HuH-7 (cell line): ENCODE results near the gene LGALS7B.
"Not testable (repeated sequence)": the region's sequence is repeated elsewhere in the genome, so short reads cannot be mapped to it uniquely, and the experiment has no call there.

Source experiments
- DNase-seq: peaks from one replicate; pipeline ENCODE4 v3.0.0; 2011; ENCODE audit warnings: low spot score

The LGALS7B gene

GRCh38 chr19:38796154-38796553 is 7.2 kb downstream of the LGALS7B start:
- DNase-seq: no peak

- not testable (repeated sequence) for DNase-seq
Observed at GRCh38 chr19:38797781-38798180, 8.8 kb downstream of the LGALS7B start.

- no peak for DNase-seq
Observed at GRCh38 chr19:38799104-38799503, 10.1 kb downstream of the LGALS7B start.

DNA sequence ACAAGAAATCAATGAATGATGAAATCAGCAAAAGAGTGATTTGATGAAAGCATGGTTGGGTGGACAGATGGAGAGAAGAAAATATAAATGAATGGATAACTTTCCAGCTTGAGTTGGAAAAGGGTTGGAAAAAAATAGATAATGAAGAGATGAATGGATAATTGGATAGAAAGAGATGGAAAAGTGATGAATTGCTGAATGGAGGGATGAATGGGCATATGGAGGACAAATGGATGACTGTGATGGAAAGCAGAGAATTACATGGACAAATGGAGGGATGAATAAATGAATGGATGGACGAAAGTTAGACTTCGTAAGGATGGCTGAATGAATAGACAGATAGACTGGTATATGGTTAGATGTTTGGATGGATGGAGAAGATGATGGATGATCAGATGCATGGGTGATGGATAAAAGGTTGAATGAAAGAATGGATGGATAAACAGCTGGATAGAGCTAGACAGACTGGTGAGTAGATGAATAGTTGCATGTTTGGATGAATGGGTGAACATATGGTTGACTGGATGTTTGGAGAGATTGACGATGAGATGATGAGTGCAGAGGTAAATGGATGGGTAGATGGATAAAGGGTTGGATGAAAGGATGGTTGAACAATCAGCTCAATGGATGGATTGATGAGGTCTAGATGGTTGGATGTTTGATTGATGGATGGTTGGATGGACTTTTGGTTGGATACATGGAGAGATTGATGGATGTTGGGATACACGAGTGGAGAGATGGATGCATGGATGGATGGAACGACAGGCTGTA is 11.8 kb downstream of the LGALS7B start:
- no peak for DNase-seq

DNA sequence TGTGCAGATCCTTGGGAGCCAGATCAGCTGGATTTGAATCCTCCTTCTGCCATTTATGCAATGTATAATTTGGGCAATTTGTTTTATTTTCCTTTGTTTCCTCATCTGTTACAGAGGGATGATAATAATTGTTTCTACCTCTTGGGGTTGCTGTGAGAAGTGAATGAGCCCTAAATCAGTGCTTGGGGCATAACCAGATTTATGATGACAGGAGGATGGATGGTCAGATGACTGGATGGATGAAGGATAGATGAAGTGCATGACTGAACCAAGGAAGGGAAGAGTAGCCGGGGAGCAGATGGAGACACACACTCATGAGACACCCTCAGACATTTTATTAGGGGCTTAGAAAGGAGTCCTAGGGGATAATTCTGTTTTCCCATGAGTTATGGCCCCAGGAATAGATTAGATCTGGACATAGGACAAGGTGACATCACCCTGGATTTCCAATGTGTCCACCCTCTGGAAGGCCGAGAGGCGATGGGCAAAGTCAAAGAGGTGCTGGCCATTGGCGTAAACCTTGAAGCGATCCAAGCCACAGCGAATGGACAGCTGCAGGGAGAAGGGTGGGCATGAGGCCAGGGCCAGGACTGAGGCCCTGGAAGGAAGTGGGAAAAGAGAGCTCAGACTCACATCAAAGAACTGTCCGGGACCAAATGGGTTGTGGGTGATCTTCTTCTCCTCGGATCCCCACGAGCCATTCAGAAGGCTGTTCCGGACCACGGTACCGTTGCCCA is 12.5 kb downstream of the LGALS7B start:
- no peak for DNase-seq

GRCh38 chr19:38803543-38803942 is 14.5 kb downstream of the LGALS7B start:
- no peak for DNase-seq

DNA sequence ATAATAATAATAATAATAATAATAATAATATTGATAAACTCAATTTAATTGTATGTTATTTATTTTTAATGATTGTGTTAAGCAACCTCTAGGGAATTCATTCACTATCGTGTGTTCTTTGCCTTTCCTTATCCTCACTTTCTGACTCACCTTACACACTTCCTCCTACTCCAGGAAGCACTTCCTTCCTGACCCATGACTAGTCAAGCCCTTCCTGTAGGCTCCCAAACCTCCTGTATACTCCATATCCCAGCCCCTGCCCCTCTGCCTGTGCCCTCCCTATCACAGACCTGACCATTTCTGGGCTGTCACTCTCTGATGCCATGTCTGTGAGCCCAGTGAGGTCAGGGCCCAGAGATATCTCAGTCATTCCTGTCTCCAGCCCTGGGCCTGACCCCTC is 16.2 kb downstream of the LGALS7B start:
- no peak for DNase-seq

- DNase-seq: peak; percentile 15
Observed at GRCh38 chr19:38806371-38806770, 17.4 kb downstream of the LGALS7B start.

DNA sequence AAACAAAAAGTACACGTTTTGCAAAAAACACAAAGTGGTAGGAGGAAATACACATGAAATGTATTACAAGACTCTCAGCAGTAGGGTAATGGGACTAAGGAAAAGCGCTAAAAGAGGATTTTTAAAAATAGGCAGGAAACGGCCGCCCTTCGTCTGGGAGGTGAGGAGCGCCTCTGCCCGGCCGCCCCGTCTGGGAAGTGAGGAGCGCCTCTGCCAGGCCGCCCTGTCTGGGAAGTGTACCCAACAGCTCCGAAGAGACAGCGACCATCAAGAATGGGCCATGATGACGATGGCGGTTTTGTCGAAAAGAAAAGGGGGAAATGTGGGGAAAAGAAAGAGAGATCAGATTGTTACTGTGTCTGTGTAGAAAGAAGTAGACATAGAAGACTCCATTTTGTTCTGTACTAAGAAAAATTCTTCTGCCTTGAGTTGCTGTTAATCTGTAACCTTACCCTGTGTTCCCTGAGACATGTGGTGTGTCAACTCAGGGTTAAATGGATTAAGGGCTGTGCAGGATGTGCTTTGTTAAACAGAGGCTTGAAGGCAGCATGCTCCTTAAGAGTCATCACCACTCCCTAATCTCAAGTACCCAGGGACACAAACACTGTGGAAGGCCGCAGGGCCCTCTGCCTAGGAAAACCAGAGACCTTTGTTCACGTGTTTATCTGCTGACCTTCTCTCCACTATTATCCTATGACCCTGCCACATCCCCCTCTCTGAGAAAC is 18.5 kb downstream of the LGALS7B start:
- not testable (repeated sequence) for DNase-seq

- DNase-seq: no peak
Observed at GRCh38 chr19:38808741-38809140, 19.7 kb downstream of the LGALS7B start.

DNA sequence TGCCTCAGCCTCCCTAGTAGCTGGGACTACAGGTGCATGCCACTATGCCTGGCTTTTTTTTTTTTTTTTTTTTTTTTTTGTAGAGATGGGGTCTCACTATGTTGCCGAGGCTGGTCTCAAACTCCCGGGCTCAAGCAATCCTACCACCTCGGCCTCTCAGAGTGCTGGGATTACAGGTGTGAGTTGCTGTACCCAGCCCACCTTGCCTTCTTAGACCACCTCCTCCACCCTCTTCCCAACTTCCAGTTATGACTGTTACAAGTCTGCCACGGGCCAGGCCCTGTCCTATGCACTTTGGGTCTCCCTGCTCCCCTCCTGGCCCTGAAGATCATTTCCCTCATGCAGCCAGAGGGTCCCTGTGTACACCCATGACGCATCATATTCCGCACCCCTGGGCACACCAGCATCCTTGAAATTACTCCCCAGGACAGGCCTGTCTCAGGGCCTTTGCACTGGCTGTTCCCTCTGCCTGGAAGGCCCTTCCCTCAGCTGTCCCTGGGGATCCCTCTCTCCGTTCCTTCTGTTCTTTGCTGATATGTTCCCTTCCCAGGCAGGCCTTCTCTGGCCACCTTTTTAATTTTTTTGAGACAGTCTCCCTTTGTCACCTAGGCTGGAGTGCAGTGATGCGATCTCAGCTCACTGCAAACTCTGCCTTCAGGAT is 20.7 kb downstream of the LGALS7B start:
- DNase-seq: peak; percentile 6

DNA sequence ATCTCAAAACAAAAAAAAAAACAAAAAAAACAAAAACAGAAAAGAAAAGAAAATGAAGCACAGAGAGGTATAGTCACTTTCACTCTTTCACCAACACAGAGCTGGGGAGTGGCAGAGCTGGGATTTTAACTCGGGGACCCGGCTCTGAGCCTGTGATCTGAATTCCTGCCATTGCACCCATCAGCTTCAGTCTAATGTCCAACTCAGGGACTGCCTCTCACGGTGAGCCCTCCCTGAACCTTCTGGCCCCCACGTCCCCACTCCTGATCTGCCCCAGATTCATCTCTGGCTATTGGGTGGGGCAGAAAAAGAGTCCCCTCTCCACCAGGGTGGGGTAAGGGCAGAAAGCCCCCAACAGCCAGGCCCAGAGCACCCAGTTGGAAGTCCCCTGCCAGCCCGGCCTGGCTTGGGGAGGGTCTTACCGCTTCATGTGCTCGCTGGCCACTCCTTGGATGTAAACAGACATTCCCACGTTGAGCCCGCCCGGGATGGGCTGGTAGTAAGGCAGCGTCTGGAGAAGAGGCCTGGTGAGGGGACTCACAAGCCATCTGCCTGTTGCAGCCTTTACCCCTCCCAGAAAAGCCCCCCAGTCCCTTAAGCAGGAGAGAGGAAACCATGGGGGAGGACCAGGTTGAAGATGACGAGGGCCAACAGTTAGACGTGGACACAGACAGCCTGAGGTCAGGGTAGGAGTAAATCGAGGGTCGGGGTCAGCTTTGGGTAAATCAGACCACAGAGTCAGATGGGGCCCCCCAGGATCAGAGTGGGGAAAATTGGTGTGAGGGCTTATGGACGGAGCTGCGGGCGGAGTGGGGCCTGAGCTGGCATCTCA is 23.2 kb downstream of the LGALS7B start:
- peak; percentile 12 for DNase-seq

DNA sequence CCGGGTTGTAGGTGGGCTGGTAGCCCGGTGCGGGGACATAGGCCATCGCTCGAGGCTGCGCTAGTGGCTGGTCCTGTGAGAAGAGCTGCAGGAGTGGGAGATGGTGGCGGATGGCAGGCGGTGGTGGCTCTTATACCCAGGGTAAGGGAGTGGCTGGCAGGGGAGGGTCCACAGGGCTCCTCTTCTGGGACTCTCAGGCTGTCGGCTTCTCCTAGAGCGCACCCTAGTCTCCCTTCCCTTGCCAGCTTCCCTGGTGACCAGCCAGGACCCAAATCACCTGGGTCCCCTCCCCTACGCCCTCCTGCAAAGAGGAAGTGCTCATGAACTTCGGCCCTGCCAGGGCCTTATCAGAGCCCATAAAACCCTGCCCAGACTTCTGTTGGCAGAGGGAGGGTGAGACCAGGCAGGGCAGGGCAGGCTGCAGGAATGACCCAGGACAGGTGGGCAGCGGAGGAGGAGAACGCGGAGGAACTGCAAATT is 23.9 kb downstream of the LGALS7B start, which contains the start of gene LGALS4:
Gene LGALS4 (minus strand): TSS at position 105 of the 480 bp plus-strand sequence. CDS start 59 bp downstream, at position 46.
- peak; percentile 39 for DNase-seq

DNA sequence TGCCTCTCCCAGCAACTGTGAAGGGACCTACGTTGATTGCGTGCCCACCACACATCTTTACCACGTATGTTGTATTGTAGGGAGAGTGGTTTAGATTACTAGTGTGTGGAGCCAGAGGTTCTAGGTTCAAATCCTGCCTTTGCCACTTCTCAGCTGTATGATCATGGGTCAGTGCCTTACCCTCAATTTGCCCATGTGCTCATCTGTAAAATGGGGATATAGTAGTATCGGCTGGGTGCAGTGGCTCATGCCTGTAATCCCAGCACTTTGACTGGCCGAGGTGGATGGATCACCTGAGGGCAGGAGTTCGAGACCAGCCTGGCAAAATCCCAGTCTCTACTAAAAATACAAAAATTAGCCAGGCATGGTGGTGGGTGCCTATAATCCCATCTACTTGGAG is 24.3 kb downstream of the LGALS7B start:
- DNase-seq: no peak

DNA sequence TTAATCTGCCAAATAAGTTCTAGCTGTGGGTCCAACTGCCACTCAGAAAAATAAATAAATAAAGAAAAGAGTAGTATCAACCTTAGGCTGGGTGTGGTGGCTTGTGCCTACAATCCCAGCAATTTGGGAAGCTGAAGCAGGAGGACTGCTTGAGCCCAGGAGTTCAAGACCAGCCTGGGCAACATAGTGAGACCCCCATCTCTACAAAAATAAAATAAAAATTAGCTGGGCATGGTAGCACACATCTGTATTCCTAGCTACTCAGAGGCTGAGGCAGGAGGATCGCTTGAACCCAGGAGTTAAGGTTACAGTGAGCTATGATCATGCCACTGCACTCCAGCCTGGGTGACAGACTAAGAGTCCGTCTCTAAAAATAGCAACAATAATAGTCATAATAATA is 24.9 kb downstream of the LGALS7B start:
- not testable (repeated sequence) for DNase-seq

GRCh38 chr19:38815059-38816001 is 26.3 kb downstream of the LGALS7B start:
- peak; percentile 21 for DNase-seq

DNA sequence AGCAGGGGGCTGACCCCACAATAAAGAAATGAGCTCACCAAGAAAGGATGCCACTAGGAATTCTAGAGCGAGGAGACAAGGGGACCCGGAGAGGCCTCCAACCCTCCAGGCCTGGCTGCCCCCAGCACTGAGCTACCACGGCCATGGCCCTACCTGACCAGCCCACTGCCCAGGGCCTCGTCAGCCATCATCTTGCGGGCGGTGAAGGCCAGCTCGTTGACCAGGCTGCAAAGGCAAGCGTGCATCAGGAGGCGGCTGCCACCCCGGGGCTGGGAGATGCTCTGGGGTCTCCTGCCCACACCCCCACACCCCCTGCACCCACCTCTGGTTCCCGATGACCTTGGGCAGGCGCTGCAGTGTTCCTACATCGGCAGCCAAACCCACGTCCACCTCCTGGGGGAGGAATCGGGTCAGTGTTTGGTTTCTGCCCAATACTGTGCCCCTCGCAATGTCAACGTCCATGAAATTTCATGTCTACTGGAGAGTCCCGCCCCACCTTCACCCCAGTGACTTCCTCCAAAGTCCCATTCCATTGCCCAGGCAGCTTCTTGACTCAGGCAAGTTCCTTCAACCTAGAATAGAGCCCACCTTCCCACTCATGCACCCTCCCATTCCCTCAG is 27.2 kb downstream of the LGALS7B start:
- no peak for DNase-seq

DNA sequence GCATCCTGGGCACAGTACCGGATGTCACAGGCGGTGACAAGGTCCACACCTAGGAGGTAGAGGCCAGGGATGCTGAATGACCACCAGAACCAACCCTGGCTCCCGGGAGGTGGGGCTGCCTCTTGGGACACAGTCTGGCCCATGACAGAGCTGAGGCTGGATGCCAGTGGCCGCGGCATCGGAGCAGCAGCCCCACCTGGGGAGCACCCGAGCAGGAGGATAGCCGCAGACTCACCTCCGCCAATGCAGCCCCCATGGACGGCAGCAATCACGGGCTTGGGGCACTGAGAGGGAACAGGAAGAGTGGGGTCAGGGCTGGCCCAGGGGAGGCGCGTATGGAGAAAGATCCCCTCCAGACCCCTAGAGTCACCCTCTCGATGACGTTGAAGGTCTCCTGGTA is 28.1 kb downstream of the LGALS7B start:
- DNase-seq: no peak

DNA sequence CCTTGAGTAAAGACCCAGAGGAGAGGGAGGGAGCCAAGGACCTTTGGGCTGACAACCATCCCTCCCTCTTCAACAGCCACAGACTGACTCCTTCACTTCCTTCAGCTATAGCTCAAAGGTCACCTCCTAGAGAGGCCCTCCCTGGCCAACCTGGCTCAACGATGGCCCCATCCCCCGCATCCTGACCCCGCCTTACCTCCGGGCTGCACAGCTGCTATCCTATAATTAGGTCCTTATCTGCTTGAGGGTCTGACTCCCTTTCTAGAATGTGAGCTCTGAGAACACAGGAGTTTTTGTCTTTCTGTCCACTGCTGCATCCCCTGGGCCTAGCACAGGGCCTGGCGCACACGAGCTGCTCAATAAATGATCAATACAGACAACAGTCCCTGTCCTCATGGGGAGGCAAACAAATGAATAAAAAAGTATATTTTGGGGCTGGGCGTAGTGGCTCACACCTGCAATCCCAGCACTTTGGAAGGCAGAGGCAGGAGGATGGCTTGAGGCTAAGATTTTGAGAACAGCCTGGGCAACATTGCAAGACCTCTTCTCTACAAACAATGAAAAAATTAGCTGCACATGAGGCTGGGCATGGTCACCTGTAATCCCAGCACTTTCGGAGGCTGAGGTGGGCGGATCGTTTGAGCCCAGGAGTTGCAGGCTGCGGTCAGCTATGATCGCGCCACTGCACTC is 30.4 kb downstream of the LGALS7B start:
- peak; percentile 98 for DNase-seq
